Body of pancreas (tissue), 4 donors: Measurements from ENCODE around the gene AKR1C2. TPM values are rescaled to one million over a fixed set of nuclear protein-coding genes. Genes with fewer than 3 reads are reported as not detected.
"Not testable (repeated sequence)": the region's sequence is repeated elsewhere in the genome, so short reads cannot be mapped to it uniquely, and the experiment has no call there.

Experiments used
- ATAC-seq: fragments of 150-250 bp; one replicate; pipeline ENCODE4 v1.9.1; 2016
- DNase-seq, 4 donors: peaks; one replicate each; pipeline ENCODE4 v3.0.0-alpha.2; 2019
- H3K27ac ChIP-seq, 4 donors: fragments of 200-600 bp; sonication (generic); 1 replicate in 3 of 4; 2 replicates in 1 of 4; pipeline versions ENCODE4 v1.5.1 to v1.6.1; 2016 to 2019; ENCODE audit warnings: mild to moderate bottlenecking in 1 of 4, mixed read lengths in 1 of 4, moderate library complexity in 1 of 4
- H3K27me3 ChIP-seq, 2 donors: fragments of 200-600 bp; sonication (generic); one replicate each; pipeline ENCODE4 v1.6.0; 2016; ENCODE audit warnings: mild to moderate bottlenecking in 1 of 2
- H3K36me3 ChIP-seq, 2 donors: fragments of 200-600 bp; sonication (generic); replicated peaks in 1 of 2; 2 replicates each; pipeline ENCODE4 v1.5.1; 2016; ENCODE audit warnings: low read depth in 2 of 2; ENCODE audit not compliant: insufficient read depth in 1 of 2
- H3K4me1 ChIP-seq: fragments of 200-600 bp; sonication (generic); one replicate; pipeline ENCODE4 v1.6.0; 2016
- H3K4me3 ChIP-seq, 2 donors: fragments of 200-600 bp; sonication (generic); 1 replicate in 1 of 2; 2 replicates in 1 of 2; pipeline ENCODE4 v1.5.1; 2016 to 2019
- H3K9me3 ChIP-seq, 3 donors: fragments of 200-600 bp; sonication (generic); 1 replicate in 2 of 3; 2 replicates in 1 of 3; pipeline ENCODE4 v1.5.1; 2016
- POLR2A ChIP-seq, 3 donors: fragments of 450-650 bp; IDR thresholded peaks; one replicate each; pipeline ENCODE4 v1.6.1; 2016; ENCODE audit warnings: antibody characterized with exemption in 3 of 3, mild to moderate bottlenecking in 2 of 3
- WGBS, 2 donors: methylation state at CpG; one replicate each; pipeline ENCODE4 v1.1.5; 2017; 5-methylcytosine and 5-hydroxymethylcytosine counted together
- intact Hi-C: fragments of 100-400 bp; cut with DNase I; formaldehyde crosslinking; loops from one replicate; pipeline ENCODE4 v1.15.1; 2023
- total RNA-seq, 2 donors: library from RNA; depleted of rRNA; stranded (reverse); fragments of >200 nt; gene quantifications; one replicate each; pipeline ENCODE4 v1.1.0, GENCODE V29; 2016
- TF ChIP-seq, protein P1 (sequence below), 7 experiments: fragments of 450-650 bp in 4 of 7; fragments of 200-600 bp in 3 of 7; sonication (generic) in 3 of 7; IDR thresholded peaks; one replicate each; pipeline ENCODE4 v1.5.1; 2016 to 2019; ENCODE audit warnings: antibody characterized with exemption in 7 of 7

Gene AKR1C2
- total RNA-seq, 2 donors from 2014 or later: 3.1 to 5.6 TPM

DNA sequence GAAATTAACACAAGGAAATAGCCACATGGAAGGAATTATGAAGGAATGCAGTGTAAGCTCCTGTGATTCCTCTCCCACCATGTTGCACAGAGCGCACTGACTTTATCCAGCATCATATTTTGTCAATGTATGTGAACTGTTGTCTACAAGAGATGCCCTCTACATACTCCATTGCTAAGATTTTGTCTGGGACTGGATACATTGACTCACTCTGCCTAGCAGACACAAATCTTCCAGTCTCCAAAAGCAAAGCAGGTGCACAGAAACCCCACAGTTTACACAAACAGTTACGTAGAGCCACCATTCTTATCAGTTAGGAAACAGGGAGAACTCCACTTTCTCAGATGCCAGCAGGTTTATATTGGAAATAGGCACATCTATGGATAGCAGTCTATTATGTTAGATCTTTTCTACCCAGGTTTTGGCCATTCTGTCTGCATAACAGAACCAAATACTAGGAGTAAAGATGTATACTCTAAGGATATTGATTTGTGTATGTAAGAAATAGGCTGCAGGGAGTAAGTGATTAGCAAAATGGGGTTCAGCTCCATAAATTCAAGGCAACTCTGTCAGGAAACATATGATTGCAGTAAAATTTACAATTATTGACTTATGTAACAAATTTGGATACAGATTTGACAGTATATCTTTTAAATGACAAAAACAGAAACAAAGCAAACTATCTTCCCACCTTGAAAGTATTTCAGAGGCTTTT, 1.5 kb downstream of the AKR1C2 start:
- Histone ChIP-seq H3K9me3 (no peaks in the 10 kb centered on the region), H3K36me3 (no peaks in the 10 kb centered on the region), H3K4me1 (no peaks in the 10 kb centered on the region), H3K27ac (no peak overlapping the region), H3K4me3 (no peak overlapping the region), H3K27me3 (no peaks in the 10 kb centered on the region)
- TF ChIP-seq POLR2A (IDR thresholded peaks at IDR 0.05): no peak
- TF ChIP-seq, protein P1, sequence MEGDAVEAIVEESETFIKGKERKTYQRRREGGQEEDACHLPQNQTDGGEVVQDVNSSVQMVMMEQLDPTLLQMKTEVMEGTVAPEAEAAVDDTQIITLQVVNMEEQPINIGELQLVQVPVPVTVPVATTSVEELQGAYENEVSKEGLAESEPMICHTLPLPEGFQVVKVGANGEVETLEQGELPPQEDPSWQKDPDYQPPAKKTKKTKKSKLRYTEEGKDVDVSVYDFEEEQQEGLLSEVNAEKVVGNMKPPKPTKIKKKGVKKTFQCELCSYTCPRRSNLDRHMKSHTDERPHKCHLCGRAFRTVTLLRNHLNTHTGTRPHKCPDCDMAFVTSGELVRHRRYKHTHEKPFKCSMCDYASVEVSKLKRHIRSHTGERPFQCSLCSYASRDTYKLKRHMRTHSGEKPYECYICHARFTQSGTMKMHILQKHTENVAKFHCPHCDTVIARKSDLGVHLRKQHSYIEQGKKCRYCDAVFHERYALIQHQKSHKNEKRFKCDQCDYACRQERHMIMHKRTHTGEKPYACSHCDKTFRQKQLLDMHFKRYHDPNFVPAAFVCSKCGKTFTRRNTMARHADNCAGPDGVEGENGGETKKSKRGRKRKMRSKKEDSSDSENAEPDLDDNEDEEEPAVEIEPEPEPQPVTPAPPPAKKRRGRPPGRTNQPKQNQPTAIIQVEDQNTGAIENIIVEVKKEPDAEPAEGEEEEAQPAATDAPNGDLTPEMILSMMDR (IDR thresholded peaks at IDR 0.05): no peak
- ATAC-seq (no peak), DNase-seq (no peak)
- WGBS, 2 donors: 74 to 85% methylated on average over 2 of the region's 2 CpGs
- intact Hi-C loops: no loop called here

DNA sequence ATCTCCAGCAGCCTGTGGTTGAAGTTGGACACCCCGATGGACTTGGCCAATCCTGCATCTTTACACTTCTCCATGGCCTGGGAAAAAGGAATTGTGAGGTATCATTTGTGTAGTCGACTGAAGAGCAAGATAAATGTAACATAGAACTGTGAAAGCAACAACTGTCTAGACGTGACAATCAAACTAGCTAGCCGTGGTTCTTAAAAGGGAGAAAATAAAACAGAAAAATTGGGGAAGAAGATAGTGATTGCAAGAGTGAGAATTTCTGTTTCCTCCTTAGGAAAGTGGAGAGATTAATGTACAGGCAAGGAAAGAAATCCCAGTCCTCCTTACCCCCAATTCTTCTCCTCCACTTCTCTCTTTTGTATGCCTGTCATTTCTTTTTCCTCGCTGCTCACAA, 5.0 kb downstream of the AKR1C2 start:
- Histone ChIP-seq H3K27me3 (no peaks in the 10 kb centered on the region), H3K36me3 (no peaks in the 10 kb centered on the region), H3K9me3 (no peaks in the 10 kb centered on the region), H3K4me3 (no peak overlapping the region), H3K4me1 (no peaks in the 10 kb centered on the region), H3K27ac (no peak overlapping the region)
- no peak for TF ChIP-seq POLR2A (IDR thresholded peaks at IDR 0.05)
- TF ChIP-seq, protein P1 (IDR thresholded peaks at IDR 0.05): no peak
- intact Hi-C loops: no loop called here
- no peak for DNase-seq
- WGBS, 2 donors: 84 to 87% methylated on average over 5 of the region's 5 CpGs
- ATAC-seq: no peak

DNA sequence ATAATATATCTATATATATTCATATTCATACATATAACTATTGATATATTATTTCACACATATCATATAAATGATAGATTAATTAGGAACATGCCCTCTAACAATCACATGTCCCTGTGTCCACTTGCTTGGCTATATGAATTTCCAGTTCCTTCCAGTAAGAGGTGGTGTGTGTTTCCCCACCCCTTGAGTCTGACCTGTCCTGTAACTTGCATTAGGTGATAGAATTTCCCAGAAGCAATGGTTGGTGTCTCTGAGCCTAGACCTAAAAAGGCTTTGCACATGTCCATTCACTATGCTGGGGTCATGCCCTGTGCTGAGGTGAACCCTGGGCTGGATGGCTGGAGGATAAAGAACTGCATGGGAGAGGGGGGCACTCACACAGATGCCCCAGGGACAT, 9.4 kb downstream of the AKR1C2 start:
- H3K4me3 ChIP-seq, H3K27ac ChIP-seq, intact Hi-C loops, H3K9me3 ChIP-seq, DNase-seq, H3K27me3 ChIP-seq, ATAC-seq, H3K36me3 ChIP-seq, H3K4me1 ChIP-seq: not testable (repeated sequence)

DNA sequence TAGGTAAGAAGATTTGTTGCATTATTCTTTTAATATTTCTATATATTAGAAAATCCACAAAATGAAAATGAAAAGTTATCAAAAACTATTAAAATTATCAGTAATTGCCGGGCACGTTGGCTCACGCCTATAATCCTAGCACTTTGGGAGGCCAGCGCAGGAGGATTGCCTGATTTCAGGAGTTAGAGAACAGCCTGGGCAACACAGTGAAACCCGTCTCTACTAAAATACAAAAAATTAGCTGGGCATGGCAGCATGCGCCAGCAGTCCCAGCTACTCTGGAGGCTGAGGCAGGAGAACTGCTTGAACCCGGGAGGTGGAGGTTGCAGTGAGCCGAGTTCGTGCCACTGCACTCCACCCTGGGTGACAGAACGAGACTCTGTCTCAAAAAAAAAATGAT, 11.1 kb downstream of the AKR1C2 start:
- WGBS, 2 donors: 90 to 93% methylated on average over 10 of the region's 10 CpGs
- DNase-seq, H3K4me1 ChIP-seq, H3K36me3 ChIP-seq, H3K27ac ChIP-seq, H3K4me3 ChIP-seq, ATAC-seq, intact Hi-C loops, H3K27me3 ChIP-seq, H3K9me3 ChIP-seq: not testable (repeated sequence)

DNA sequence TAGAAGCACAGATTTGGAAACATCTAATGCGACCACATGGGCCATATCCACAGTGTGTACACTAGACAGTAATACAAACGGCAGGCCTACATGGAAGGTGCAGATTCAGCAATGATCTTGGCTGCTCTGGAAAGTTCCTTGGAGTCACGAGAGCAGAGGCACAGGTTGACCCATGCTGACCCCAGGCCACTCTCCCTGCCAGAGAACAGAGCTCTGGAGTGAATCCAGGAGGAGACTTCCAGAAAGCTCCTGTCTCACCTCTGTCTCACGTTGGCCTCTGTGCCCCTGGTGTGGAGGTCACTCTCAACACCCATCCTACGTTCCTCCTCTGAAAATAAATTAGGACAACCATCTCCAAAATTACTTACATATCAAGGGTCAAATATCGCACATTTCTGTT, 12.2 kb downstream of the AKR1C2 start:
- DNase-seq, H3K9me3 ChIP-seq, H3K4me3 ChIP-seq, H3K4me1 ChIP-seq, ATAC-seq, intact Hi-C loops, H3K27ac ChIP-seq, H3K27me3 ChIP-seq, H3K36me3 ChIP-seq: not testable (repeated sequence)
- 83 to 93% methylated on average over 2 to 3 of the region's 6 CpGs for WGBS, 2 donors

DNA sequence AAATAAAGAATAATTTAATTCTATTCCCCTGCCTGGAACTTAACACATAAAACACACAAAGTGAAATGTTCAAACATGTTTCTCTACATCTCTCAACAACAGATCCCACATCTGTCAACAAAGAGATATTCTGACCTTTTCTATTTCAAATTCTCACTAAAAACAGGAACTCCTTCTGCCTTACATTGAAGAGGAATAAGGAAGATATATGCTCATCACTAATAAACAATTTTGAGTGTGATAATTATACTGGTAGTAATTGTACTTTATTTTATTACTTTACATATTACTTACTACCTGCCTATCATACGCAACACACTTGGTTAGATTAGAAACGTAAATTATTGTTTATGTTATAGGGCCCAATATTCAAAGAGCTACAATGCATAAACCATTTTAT, 13.4 kb downstream of the AKR1C2 start:
- Histone ChIP-seq H3K9me3 (no peaks in the 10 kb centered on the region), H3K27me3 (no peaks in the 10 kb centered on the region), H3K4me3 (no peak overlapping the region), H3K4me1 (peaks cover 3% of the 10 kb centered on the region), H3K27ac (no peak overlapping the region), H3K36me3 (no peaks in the 10 kb centered on the region)
- TF ChIP-seq, protein P1 (IDR thresholded peaks at IDR 0.05): no peak
- DNase-seq (no peak), ATAC-seq (no peak)
- WGBS, 2 donors: 94 to 96% methylated on average over 2 of the region's 2 CpGs
- intact Hi-C loops: no loop called here

DNA sequence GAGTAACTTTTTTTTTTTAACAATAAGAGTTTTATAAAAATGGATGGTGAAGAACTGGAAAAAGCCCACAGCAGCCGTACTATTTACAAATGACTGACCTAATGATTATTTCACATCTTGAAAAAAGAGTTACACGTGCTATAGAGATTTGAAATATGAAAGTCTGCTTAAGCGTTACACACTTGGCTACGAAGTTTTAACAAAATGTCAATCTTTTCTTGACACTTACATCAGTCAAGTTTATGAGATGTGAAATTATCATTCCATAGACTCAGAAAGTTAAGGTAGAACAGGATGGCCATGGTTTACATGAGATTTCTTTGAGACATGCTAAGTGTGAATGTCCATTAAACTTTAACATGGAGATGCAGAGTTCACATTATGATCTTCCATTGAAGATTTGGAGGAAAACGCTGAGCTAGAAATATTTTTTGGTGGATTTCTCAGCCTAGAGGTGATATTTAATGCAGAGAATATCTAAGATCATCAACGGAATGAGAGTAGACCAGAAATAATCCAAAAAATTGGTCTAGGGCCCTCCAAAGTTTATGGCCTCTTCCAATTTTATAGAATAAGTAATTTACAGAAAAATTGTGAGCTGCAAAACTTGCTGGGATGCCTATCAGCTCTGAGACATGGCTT, 15.5 kb downstream of the AKR1C2 start:
- WGBS, 2 donors: 92 to 94% methylated on average over 6 of the region's 6 CpGs
- H3K36me3 ChIP-seq, H3K27ac ChIP-seq, H3K4me3 ChIP-seq, H3K9me3 ChIP-seq, ATAC-seq, H3K27me3 ChIP-seq, DNase-seq, intact Hi-C loops: not testable (repeated sequence)
- H3K4me1 ChIP-seq: peaks cover 21% of the 10 kb centered on the region
